GM18907 (cell line): ENCODE measurements around the gene MYCBPAP.

Experiments used
- ATAC-seq: cut with Tn5 transposase; IDR thresholded peaks from one replicate; pipeline ENCODE4 v1.9.1; 2021; ENCODE audit warnings: mild to moderate bottlenecking, moderate library complexity; ENCODE audit not compliant: unreplicated experiment

MYCBPAP gene

GRCh38 chr17:50517011-50517410, 8.8 kb downstream of the MYCBPAP start:
- ATAC-seq: no peak

GRCh38 chr17:50517504-50518383, 9.5 kb downstream of the MYCBPAP start:
- ATAC-seq: no peak

GRCh38 chr17:50518384-50519023, 10.3 kb downstream of the MYCBPAP start:
- no peak for ATAC-seq

- ATAC-seq: no peak
Measured at GRCh38 chr17:50519141-50519834, 11.0 kb downstream of the MYCBPAP start.

- no peak for ATAC-seq
Measured at GRCh38 chr17:50520483-50520882, 12.2 kb downstream of the MYCBPAP start.

- ATAC-seq: no peak
Measured at GRCh38 chr17:50521514-50521913, 13.3 kb downstream of the MYCBPAP start.

- no peak for ATAC-seq
Measured at GRCh38 chr17:50522766-50523165, 14.5 kb downstream of the MYCBPAP start.

- no peak for ATAC-seq
Measured at GRCh38 chr17:50523208-50523607, 15.0 kb downstream of the MYCBPAP start.

GRCh38 chr17:50524838-50525237, 16.6 kb downstream of the MYCBPAP start:
- ATAC-seq: no peak

GRCh38 chr17:50527155-50527762, 19.0 kb downstream of the MYCBPAP start:
- no peak for ATAC-seq

- no peak for ATAC-seq
Measured at GRCh38 chr17:50527949-50528474, 19.8 kb downstream of the MYCBPAP start.

GRCh38 chr17:50529849-50530248, 21.6 kb downstream of the MYCBPAP start:
- ATAC-seq: no peak

GRCh38 chr17:50531428-50532025, 23.3 kb downstream of the MYCBPAP start:
- no peak for ATAC-seq

GRCh38 chr17:50532452-50533024, 24.3 kb downstream of the MYCBPAP start, which contains the start of gene EPN3:
Gene EPN3 (plus strand): TSS chr17:50532735. CDS start chr17:50536557, 3,822 bp downstream.
- no peak for ATAC-seq

GRCh38 chr17:50533185-50533584, 24.9 kb downstream of the MYCBPAP start:
- ATAC-seq: no peak

GRCh38 chr17:50533720-50534148, 25.5 kb downstream of the MYCBPAP start:
- no peak for ATAC-seq

- no peak for ATAC-seq
Measured at GRCh38 chr17:50534222-50534978, 26.2 kb downstream of the MYCBPAP start.

GRCh38 chr17:50534979-50535326, 26.7 kb downstream of the MYCBPAP start:
- no peak for ATAC-seq

- no peak for ATAC-seq
Measured at GRCh38 chr17:50535407-50535806, 27.2 kb downstream of the MYCBPAP start.
